LoVo (cell line): ENCODE results near the gene MAP1LC3B2.

ENCODE experiments used
- DNase-seq: peaks from one replicate; pipeline ENCODE4 v3.0.0-alpha.2; 2016; ENCODE audit warnings: low spot score

The MAP1LC3B2 gene

DNA sequence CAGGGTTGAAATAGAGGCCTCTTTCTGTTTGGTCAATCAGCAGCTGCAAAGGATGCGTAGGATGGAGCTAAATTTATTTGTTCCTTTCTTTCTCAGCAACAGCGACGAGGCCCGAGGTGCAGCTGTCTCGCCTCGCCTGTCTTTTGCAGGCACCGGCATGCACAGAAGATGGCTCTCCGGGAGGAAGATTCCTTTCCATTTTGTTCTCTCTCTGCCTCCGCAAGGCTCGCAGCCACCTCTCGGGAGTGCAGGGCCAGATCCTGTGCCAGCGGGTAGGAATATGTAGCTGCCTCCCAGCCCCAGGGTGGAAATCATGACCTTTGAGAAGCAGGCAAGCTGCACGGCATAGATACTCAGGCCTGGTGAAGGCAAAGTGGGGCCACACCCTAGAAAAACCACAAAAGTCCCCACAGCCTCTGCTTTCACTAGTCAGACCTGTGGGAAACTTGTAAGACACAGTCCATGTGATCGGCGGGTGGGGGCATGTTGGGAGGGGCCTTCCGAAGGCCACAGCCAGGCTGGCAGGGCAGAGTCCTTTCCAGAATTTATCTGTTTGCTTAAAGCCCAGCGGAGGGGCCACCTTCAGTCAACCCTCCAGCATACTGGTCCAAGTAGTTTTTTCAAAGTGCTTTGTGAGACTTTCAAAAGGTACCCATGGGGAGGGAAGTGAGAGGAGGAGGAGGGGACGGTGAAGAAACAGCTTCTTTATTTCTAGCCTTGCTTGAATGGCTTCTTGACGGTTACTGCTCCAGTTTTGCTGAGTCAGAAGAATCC lies at the start of gene MAP1LC3B2:
TSS of gene MAP1LC3B2 (plus strand) at position 220 of the 774 bp plus-strand sequence. CDS start 16,562 bp downstream, outside the sequence.
- DNase-seq = peak; percentile 91

DNA sequence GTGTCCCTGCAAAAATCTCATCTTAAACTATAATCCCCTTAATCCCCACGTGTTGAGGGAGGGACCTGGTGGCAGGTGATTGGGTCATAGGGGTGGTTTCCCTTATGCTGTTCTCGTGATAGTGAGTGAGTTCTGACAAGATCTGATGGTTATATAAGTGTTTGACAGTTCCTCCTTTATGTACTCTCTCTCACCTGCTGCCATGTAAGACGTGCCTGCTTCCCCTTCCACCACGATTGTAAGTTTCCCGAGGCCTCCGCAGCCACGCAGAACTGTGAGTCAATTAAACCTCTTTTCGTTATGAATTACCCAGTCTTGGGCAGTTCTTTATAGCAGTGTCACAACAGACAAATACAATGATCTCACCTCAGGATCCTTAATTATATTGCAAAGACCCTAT lies 45.2 kb upstream of the MAP1LC3B2 start:
- DNase-seq = no peak

DNA sequence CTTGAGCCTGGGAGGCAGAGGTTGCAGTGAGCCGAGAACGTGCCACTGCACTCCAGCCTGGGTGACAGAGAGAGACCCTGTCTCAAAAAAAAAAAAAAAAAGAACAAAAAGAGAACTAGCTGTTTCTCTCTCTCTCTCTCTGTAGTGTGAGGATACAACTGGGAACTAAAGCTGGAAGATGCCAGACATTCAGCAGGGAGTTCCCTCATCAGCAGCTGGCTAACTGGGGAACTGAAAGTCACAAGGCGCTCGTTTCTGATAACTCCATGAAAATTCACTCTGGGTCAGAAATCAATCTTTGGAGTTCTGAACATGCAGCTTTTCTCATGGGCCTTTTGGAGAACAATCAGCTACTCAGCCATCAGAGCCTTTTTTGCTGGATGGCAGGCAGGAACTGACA lies 43.5 kb upstream of the MAP1LC3B2 start:
- DNase-seq = no peak

DNA sequence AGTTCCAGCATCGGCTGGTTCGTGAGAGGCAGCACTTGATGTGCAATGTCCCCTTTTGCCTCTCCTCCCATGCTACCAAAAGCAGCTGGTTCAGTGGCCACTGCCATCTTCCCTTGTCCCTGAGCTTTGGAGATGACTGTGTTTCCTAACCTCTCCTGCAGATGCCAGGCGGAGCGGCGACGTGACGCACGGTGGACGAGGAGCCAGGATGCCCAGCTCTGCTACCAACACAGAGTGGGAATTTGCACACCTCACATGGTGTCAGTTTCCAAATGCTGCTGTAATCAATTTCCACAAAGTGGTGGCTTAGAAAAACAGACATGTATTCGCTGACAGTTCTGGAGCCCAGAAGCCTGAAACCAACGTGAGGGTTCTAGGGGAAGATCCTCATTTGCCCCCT lies 42.5 kb upstream of the MAP1LC3B2 start:
- no peak for DNase-seq

DNA sequence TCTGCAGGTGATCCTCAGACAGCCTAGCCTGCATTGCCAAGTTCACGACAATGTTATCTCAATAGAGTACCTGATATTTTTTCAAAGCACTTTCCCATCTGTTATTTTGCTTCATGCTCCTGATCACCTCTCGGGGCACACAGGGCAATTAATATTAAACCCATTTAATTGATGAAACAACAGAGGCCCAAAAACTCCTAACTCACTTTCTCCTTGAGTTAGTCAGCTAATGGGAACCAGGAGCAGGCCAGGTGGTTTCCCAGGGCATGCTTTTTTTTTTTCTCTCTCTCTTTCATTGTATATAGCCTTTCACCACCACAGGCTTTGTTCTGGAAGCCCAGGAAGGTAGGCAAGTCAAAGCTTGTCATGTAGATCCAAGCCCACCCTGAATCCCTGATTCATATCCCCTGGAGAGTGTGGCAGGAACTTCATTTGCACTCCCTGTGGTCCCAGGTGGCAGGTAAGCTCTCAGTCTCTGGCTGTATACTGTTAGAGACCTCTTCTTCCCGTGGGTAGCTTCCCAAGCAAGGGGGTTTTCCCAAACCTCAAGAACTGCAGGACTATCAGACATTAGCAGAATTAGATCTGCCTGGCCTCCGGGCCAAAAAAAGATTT lies 41.6 kb upstream of the MAP1LC3B2 start:
- DNase-seq = no peak

DNA sequence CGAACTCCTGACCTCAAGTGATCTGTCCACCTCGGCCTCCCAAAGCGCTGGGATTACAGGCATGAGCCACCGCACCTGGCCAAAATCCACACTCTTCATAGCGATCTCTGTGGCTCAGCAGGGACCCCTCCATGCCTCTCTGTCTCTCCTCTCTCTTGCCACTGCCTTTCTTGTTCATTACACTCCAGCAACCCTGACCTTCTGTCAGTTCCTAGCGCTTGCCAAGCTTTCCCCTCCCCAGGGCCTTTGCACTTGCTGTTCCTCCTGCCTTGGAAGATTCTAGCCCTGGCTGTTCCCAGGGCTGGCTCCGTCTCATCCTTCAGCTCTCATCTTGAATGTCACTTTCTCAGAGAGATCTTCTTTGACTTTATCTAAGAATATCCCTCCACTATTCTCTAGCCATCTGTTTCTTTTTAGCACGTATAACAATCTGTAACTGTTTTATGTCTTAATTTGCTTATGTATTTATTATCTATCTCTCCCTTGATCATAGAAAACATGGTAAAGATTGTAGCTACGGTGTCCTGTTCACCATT lies 38.9 kb upstream of the MAP1LC3B2 start:
- DNase-seq = no peak

DNA sequence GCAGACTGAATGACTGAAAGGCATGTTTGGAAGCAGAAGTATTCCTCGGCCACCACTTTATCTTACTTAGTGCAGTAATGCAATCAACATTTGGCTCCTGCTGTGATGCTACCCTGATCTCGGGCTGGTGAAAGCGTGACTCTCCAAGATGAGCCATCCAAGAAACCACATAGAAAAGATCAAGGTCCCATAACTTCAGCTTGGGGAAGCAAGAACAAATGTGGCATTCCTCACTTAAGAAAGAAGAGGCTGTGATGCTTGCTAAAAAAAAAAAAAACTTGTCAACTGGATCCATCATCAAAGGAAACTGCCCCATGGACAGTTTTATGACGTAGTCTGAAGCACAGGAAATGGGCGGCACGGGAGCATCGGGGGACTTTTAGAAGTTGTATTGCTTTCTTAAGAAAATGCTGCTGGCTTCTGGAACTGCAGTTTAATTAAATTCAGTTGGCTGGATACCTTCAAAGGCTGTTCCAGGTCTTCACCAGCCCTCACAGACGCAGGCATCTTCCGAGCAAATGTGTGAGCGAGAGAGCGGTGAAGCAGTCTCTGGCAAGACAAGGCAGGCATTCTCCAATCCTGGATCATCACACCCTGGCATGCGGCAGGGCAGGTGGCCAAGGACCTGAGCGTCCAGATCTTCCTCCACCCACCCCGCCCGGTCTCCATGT lies 38.2 kb upstream of the MAP1LC3B2 start:
- peak; percentile 53 for DNase-seq

DNA sequence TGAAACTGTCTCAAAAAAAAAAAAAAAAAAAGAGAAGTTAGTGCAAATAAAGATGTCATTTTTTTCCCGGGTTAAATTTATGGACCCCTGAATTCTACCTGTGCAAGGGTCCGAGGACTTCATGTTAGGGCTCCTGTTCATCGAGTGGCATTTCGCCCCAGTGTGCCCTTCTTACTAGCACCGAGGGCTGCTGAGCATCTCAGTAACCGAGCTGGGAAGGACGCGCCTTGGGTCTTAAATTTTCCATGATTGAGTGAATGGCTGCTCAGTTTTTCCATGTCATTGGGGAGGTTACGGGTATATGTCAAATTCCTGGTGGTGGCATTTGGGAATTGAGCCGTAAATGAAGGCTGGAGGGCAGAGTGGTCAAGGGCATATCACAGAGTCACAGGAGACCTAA lies 34.9 kb upstream of the MAP1LC3B2 start:
- DNase-seq = no peak

DNA sequence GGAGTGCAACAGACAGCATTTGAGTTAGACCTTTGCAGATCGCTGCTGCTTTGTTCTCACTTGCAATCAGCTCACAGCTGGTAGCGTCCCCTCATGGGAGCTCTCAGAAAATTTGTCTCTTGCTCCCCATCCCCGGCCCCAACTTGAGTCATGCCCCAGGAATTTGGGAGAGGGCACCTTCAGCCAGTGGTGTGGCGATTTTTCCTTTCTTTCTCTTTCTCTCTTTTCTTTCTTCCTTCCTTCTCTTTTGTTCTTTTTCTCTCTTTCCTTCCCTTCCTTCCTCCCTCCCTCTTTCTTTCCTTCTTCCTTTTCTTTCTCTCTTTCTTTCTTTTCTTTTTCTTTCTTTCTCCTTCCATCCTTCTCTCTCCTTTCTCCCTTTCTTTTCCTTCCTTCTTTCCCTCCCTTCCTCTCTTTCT lies 34.2 kb upstream of the MAP1LC3B2 start:
- peak; percentile 34 for DNase-seq

DNA sequence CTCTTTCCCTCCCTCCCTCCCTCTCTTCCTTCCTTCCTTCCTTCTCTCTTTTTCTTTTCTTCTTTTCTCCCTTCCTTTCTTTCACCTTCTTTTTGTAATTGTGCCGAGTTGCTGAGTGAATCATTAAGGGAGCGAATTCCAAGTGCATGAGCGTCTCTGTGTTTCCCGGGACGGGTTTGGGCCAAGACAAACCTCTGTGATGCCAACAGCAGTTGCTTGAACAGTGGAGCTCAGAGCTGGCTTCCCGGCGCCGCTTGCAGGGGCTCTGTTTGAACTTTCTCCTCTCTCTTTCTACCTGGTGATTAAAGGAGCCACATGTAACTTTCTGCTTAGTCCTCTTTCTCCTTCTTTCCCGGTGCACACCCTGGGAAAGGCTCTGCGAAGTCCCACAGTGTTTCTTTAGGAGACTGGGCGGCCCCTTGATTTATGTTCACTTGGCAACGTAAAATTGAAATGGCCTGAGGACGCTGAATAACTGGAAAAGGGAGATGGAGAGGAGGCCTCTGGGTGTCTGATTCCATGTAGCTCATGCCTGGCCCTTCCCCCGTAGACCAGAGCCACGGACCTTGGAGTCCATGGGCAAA lies 33.7 kb upstream of the MAP1LC3B2 start:
- DNase-seq = peak; percentile 71

DNA sequence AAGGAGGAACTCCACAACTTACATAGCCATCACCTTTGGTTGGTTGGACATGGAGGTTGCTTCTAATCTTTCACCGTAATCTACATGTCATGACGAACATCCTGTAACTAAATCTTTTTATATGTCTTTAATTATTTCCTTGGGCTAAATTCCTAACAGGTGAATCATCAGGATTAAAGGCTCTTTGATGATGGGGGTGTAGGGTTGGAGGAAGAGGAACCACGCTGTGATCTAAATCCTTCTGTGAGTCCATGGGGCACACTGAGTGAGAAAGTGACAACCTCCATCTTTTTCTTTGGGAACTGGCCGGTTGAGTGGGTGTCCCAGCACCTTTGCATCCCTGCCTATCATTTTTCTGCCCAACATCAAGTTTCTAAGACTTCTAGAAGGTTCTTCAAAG lies 31.1 kb upstream of the MAP1LC3B2 start:
- peak; percentile 95 for DNase-seq

DNA sequence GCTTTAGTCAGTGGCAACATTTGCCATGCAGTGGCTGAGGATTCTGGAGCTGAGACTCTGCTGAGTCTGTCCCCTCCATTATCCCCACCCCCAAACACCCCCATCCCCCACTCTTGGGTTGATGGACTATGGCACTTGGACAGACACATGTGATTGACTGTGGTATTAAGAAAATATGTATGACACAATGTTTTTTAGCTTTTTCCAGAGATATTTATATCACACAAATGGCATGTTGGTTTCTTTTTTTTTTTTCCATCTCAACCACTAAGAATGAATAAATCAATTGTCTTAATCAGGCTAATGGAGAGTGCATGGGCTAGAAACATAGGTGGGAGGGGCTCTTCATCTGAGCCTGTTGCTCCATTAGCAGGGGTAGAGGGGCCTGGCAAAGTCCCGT lies 30.7 kb upstream of the MAP1LC3B2 start:
- DNase-seq = no peak

DNA sequence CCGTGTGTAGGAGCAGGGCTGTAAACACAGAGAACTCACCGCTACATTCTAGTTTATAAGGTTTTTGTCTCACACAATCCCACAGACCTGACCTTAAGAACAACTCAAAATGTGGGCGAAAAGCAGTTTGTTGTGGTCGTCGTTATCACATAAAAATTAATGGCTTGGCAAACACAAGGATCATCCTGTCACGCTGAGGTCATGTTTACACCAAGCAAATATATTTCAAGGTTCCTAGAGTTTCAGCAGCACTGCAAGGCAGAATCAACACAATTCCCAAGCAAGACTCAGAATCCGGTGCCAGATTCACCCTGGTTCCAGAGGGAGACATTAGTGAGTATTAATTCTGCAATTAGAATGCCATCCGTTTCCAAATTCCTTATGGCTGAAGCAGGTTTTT lies 30.1 kb upstream of the MAP1LC3B2 start:
- DNase-seq = peak; percentile 87

DNA sequence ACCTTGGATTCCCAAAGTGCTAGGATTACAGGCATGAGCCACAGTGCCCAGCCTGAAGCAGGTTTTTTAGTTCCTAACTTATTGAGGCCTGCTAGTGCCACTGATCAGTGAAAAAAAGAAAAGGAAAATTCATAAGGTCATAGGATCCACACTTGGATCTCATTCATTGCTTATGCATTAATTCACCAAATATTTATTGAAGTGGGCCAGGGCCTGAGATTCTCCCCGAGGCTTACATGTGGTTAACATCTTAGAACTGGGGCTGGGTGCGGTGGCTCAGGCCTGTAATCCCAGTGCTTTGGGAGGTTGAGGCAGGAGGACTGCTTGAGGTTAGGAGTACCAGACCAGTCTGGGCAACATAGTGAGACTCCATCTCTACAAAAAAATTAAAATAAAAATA lies 29.5 kb upstream of the MAP1LC3B2 start:
- DNase-seq = no peak

DNA sequence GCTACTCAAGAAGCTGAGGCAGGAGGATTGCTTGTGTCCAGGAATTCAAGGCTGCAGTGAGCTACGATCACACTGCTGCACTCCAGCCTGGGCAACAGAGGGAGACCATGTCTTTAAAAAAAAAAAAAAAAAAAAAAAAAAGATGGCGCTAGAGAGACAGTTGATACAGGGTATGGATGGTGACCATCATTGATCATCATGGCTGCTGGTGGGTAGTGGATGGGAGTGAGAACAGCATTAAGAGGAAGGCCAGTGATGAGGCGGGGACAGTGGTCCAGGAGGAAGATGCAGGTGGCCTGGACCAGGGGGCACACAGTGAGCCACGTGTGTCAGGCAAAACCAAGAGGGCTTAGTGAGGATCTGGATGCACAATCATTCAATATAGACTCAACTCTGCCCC lies 26.8 kb upstream of the MAP1LC3B2 start:
- DNase-seq = no peak

DNA sequence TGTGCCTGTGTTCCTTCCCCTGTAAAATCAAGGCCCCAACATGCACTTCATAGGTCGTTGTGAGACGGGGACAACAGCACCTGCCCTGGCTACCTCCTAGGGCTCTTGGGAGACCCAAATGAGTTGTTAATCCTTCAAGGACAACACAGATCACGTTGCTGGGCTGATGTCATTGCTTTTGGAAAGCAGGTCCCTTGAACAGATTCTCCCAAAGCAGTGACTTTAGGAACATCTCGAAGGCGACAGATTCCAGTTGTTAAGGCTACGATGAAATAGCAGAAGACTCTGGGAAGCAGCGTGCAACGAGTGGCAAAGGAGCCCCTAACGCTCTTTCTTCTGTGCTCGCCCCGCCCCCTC lies 26.2 kb upstream of the MAP1LC3B2 start:
- no peak for DNase-seq

DNA sequence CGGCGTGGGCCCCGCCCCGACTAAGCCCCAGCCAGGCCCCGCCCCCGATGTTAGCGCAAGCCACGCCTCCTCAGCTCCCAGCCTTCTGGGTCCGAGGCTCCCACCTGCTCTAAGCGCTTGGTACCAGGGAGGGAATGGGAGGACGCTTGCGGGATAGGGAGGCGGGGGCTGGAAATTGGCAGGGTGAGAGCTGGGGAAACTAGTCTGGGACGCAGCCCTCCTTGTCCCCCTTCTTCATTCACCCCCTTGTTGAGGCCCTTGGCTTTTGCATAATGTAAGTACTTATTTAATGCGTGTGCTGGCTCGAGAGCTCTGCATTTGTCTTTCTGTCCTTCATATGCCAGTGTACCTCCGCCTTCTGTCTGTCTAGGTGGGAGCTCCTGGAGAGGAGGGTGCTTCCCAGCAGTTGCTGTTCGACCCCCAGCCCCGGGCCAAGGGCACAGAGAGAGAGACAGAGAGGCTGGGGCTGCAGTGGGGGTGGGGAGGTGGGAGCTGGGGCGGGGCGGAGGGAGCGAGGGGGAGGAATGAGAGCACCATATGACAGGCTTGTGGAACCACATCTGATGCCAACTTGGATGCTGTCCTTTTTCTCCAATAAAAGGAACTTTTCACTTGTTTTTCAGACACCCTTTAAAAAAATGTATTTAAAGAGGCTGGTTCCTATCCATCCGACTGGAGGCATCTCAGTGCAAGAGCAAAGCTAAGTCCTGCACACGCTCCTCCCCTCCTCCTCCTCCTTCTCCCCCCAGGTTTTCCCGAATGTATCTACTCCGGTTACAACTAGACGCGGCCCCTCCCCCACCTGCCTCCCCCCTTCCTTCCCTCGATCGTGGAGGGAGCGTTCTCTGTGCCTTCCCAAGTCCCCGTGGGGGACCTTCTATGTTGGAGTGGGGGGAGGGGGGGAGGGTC lies 25.6 kb upstream of the MAP1LC3B2 start:
- DNase-seq = peak; percentile 86

DNA sequence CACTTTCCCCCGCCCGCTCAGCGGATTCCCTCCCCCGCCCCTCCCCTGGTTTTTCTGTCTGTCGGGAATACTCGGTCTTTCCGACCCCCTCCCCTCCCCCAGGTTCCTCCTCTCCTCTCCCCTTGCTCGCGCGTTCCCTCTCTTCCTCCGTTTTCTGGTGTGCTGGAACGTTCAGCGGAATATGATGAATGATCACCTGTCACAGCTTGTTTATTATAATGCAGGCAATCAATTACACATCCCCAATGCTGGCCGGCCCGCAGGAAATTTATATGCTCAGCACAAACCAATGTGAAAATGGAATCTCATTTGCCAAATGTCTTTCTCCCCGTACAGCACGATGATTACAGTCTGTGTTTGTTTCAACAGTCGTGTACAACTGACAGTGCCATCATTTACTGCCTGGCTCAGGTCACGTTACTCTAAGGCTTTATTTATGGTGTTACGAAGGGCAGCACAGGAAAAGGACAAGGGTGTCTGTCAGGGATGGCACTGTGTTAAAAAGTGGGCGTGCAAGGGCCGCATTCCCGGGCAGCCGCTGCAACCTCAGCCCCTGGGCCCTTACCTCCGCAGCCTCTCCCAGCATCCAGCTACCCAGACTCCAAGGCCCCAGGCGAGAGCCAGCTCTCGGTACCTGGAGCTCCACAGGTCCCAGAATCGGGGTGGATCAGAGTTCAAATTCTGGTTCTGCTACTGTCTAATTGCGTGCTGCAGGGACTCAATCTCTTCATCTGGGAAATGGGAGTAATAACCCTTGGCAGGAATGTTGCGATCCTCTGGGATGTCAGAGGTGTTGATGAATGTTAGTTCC lies 24.7 kb upstream of the MAP1LC3B2 start:
- DNase-seq = no peak

DNA sequence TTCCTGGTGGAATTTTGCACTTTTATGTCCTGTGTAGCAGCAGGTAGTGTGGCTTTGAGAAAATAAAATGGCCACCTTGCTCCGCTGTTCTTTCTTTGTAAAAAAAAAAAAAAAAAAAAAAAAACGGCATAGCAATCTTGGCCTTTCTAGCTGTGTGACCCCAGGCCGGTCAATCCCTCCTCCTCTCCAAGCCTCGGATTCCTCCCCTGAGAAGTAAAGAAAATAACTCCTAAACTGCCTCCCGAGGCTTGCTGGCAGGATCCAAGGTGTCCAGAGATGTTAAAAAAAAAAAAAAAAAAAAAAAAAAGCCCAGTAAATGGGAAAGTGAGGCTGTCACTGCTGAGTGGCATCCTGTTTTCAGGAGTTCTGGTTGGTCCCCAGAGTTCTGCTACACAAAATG lies 23.9 kb upstream of the MAP1LC3B2 start:
- DNase-seq = no peak

DNA sequence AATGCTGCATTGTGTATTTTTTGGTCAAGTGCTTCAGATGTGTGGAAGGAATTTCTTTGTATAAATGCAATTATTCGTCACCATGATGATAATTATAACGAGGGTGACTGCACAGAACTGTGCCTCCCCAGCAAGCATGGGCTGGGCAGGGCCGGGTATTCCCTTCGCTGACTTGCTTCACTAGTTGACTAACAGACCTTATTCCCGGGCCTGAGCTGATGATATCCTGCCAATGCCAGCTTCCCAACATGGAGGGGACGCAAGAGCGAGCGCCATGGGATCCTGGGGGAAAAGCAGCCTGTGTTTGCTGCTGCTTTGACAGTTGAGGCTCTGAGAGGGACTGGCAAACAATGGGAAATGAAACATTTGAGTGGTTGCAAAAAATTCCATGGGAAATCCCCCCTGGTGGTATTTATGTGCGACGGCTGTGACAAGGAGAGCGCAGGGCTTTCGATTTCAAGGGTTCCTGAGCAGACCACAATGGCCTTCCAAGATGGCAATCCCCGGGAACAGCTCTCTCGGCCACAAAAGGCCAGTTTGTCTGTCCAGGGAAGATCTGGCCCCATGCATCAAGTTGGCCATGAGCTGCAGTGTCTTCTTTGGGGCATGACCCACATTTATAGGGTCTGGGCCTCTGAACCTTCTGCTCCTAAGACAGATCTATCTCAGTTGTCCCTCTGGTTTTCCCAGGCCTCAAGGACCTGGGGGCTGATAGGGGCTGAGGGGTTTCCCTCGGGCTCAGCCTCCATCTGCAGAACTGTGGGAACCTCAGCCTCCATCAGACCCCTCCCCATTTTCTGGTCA lies 21.9 kb upstream of the MAP1LC3B2 start:
- no peak for DNase-seq
